ENCODE results near the gene INPP5D. TPM values are rescaled to one million over a fixed set of nuclear protein-coding genes. Genes with fewer than 3 reads are reported as not detected.

Gene INPP5D
- total RNA-seq, 1 donor, result under 0.01 TPM

DNA sequence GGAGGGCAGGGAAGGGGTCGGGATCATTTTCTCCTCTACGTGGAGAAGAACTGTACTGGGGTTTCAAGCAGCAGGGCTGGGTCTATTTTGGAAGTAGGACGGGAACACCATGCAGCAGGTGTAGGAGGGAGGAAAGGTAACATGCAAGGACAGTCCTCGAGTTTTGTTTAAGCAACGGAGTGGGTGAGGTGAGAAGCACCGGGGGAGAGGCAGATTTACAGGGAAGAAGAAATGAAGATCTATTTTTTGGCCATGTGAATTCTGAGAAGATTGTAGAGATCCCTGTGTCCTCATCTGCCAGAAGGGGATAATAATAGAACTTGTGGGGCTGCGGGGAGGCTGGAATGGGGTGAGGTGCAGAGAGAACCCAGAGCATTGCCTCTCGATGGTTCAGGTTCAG lies 85.6 kb downstream of the INPP5D start:
- DNase-seq (ENCODE audit: low read depth), result no peak
- TF ChIP-seq, protein P1, sequence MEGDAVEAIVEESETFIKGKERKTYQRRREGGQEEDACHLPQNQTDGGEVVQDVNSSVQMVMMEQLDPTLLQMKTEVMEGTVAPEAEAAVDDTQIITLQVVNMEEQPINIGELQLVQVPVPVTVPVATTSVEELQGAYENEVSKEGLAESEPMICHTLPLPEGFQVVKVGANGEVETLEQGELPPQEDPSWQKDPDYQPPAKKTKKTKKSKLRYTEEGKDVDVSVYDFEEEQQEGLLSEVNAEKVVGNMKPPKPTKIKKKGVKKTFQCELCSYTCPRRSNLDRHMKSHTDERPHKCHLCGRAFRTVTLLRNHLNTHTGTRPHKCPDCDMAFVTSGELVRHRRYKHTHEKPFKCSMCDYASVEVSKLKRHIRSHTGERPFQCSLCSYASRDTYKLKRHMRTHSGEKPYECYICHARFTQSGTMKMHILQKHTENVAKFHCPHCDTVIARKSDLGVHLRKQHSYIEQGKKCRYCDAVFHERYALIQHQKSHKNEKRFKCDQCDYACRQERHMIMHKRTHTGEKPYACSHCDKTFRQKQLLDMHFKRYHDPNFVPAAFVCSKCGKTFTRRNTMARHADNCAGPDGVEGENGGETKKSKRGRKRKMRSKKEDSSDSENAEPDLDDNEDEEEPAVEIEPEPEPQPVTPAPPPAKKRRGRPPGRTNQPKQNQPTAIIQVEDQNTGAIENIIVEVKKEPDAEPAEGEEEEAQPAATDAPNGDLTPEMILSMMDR (IDR thresholded peaks at IDR 0.05; ENCODE audit: insufficient read depth, low read depth, low read length), result no peak
- no peak overlapping the region for H3K4me3 ChIP-seq (ENCODE audit: low read depth, low read length)

DNA sequence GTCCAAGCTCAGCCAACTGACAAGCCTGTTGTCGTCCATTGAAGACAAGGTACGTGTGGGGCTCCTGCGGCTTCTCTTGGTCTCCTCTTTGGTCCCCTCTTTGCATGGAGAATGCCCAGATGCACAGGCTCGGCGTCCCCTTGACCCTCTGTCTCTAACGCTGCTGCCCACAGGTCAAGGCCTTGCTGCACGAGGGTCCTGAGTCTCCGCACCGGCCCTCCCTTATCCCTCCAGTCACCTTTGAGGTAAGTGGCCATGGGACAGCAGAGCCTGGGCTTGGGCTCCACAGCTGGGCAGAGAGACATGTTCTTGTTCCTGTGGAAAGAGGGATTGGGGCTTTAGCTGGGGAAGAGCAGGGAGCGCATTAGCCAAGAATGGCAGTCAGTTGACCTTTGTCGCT lies 86.1 kb downstream of the INPP5D start:
- no peak for DNase-seq (ENCODE audit: low read depth)
- H3K4me3 ChIP-seq (ENCODE audit: low read depth, low read length), result no peak overlapping the region
- TF ChIP-seq, protein P1 (IDR thresholded peaks at IDR 0.05; ENCODE audit: insufficient read depth, low read depth, low read length), result no peak

DNA sequence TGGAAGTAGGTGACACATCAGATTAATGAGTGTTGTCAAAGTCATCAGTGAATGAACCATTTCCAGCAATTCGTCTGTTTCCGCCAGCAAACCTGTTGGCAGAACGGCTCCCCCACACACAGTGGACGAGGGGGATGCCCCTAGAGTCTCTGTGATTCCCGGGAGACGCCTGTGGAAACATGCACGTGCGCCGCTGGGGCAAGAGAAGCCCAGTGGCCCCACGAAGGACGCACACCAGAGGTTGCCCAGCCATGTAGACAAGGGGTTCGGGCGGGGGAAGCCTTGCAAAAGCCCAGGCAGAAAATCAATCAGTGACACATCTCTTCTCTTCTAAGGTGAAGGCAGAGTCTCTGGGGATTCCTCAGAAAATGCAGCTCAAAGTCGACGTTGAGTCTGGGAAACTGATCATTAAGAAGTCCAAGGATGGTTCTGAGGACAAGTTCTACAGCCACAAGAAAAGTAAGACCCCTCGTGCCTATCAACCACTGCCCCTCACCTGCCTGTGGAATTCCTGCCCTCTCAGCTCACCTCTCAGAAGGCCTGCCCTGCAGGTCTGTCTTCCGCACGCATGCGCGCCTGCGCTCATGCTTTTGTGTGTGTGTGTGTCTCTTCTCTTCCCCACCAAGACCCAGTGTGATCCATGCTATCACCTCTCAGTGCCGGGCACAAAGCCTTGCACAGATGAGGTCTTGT lies 87.1 kb downstream of the INPP5D start:
- H3K4me3 ChIP-seq (ENCODE audit: low read depth, low read length), result no peak overlapping the region
- no peak for DNase-seq (ENCODE audit: low read depth)
- TF ChIP-seq, protein P1 (IDR thresholded peaks at IDR 0.05; ENCODE audit: insufficient read depth, low read depth, low read length), result no peak

- no peak overlapping the region for H3K4me3 ChIP-seq (ENCODE audit: low read depth, low read length)
- no peak for DNase-seq (ENCODE audit: low read depth)
- TF ChIP-seq, protein P1 (IDR thresholded peaks at IDR 0.05; ENCODE audit: insufficient read depth, low read depth, low read length), result no peak
These were observed 87.7 kb downstream of the INPP5D start for GRCh38 chr2:233147829-233148167.

DNA sequence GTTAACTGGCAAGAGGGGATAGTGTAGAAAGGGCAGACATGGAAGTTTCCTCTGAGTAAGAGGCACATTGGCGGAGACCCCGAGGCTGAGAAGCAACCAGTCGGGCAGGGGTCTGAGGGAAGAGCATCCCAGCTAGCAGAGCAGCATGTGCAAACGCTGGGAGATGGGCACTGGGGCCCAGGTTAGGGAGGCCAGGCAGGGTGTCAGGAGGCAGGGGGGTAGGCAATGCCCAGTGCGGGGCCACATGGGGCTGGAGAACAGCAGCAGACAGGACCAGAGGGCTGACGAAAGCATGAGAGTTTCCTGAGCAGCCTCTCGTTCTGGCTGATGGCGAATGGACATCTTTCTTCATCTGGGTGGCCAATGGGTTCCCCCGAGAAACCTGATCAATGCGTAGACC lies 88.2 kb downstream of the INPP5D start:
- TF ChIP-seq, protein P1 (IDR thresholded peaks at IDR 0.05; ENCODE audit: insufficient read depth, low read depth, low read length), result no peak
- no peak for DNase-seq (ENCODE audit: low read depth)
- no peak overlapping the region for H3K4me3 ChIP-seq (ENCODE audit: low read depth, low read length)

GRCh38 chr2:233152541-233152940 lies 92.4 kb downstream of the INPP5D start:
- TF ChIP-seq, protein P1 (IDR thresholded peaks at IDR 0.05; ENCODE audit: insufficient read depth, low read depth, low read length), result no peak
- no peak overlapping the region for H3K4me3 ChIP-seq (ENCODE audit: low read depth, low read length)
- no peak for DNase-seq (ENCODE audit: low read depth)
